ENCODE measurements around the gene DLK1. TPM values are rescaled to one million over a fixed set of nuclear protein-coding genes. Genes with fewer than 3 reads are reported as not detected.
A peak's percentile ranks its signal among the peaks of the same experiment; 100 is the strongest.

The DLK1 gene
- total and polyA plus RNA-seq, 2 of the 13 experiments (the other 11 are each of a cell fraction or from before 2014, with no cell fraction given), result 95.5 to 312 TPM

GRCh38 chr14:100762089-100762515 is 35.4 kb downstream of the DLK1 start (continued):
- TF ChIP-seq BCLAF1 (IDR thresholded peaks at IDR 0.05) (no peak), CEBPB (IDR thresholded peaks at IDR 0.05; ENCODE audit: borderline replicate concordance, low read depth, low read length) (peak; percentile 93), AKAP8 (CRISPR knock-in tag; IDR thresholded peaks at IDR 0.05) (no peak), ZNF674 (CRISPR knock-in tag; IDR thresholded peaks at IDR 0.05; ENCODE audit: low read depth) (no peak), YEATS4 (CRISPR knock-in tag; IDR thresholded peaks at IDR 0.05; ENCODE audit: borderline replicate concordance) (0 out of 2 replicates have a peak, but pooled peaks have one; percentile 40), TARDBP (CRISPR knock-in tag; IDR thresholded peaks at IDR 0.05) (0 out of 2 replicates have a peak, but pooled peaks have one; percentile 25), HMG20A (CRISPR knock-in tag; IDR thresholded peaks at IDR 0.05; ENCODE audit: borderline replicate concordance) (peak; percentile 65; the same call in 1 of the 2 replicates), SAP130 (CRISPR knock-in tag; IDR thresholded peaks at IDR 0.05; ENCODE audit: low read depth) (peak; percentile 40; the same call in 1 of the 2 replicates), TBX3 (IDR thresholded peaks at IDR 0.05; ENCODE audit: borderline replicate concordance) (no peak), MIXL1 (CRISPR knock-in tag; IDR thresholded peaks at IDR 0.05) (0 out of 2 replicates have a peak, but pooled peaks have one; percentile 26), ZBTB21 (CRISPR knock-in tag; IDR thresholded peaks at IDR 0.05) (0 out of 2 replicates have a peak, but pooled peaks have one; percentile 46), CREM (IDR thresholded peaks at IDR 0.05) (peak; percentile 48; the same call in 1 of the 2 replicates), CREM (CRISPR knock-in tag; IDR thresholded peaks at IDR 0.05) (no peak), ZNF577 (CRISPR knock-in tag; IDR thresholded peaks at IDR 0.05; ENCODE audit: borderline replicate concordance, low read depth) (no peak), ZNF713 (CRISPR knock-in tag; IDR thresholded peaks at IDR 0.05) (no peak), THAP11 (CRISPR knock-in tag; IDR thresholded peaks at IDR 0.05) (peak; percentile 69), ZNF280D (CRISPR knock-in tag; IDR thresholded peaks at IDR 0.05) (peak; percentile 63; the same call in 1 of the 2 replicates)
- TF ChIP-seq, protein P1, sequence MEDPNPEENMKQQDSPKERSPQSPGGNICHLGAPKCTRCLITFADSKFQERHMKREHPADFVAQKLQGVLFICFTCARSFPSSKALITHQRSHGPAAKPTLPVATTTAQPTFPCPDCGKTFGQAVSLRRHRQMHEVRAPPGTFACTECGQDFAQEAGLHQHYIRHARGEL (CRISPR knock-in tag; IDR thresholded peaks at IDR 0.05), result no peak
- TF ChIP-seq, protein P2, sequence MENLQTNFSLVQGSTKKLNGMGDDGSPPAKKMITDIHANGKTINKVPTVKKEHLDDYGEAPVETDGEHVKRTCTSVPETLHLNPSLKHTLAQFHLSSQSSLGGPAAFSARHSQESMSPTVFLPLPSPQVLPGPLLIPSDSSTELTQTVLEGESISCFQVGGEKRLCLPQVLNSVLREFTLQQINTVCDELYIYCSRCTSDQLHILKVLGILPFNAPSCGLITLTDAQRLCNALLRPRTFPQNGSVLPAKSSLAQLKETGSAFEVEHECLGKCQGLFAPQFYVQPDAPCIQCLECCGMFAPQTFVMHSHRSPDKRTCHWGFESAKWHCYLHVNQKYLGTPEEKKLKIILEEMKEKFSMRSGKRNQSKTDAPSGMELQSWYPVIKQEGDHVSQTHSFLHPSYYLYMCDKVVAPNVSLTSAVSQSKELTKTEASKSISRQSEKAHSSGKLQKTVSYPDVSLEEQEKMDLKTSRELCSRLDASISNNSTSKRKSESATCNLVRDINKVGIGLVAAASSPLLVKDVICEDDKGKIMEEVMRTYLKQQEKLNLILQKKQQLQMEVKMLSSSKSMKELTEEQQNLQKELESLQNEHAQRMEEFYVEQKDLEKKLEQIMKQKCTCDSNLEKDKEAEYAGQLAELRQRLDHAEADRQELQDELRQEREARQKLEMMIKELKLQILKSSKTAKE (CRISPR knock-in tag; IDR thresholded peaks at IDR 0.05; ENCODE audit: borderline replicate concordance), result 0 out of 2 replicates have a peak, but pooled peaks have one; percentile 19
- TF ChIP-seq, protein P3, sequence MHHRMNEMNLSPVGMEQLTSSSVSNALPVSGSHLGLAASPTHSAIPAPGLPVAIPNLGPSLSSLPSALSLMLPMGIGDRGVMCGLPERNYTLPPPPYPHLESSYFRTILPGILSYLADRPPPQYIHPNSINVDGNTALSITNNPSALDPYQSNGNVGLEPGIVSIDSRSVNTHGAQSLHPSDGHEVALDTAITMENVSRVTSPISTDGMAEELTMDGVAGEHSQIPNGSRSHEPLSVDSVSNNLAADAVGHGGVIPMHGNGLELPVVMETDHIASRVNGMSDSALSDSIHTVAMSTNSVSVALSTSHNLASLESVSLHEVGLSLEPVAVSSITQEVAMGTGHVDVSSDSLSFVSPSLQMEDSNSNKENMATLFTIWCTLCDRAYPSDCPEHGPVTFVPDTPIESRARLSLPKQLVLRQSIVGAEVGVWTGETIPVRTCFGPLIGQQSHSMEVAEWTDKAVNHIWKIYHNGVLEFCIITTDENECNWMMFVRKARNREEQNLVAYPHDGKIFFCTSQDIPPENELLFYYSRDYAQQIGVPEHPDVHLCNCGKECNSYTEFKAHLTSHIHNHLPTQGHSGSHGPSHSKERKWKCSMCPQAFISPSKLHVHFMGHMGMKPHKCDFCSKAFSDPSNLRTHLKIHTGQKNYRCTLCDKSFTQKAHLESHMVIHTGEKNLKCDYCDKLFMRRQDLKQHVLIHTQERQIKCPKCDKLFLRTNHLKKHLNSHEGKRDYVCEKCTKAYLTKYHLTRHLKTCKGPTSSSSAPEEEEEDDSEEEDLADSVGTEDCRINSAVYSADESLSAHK (CRISPR knock-in tag; IDR thresholded peaks at IDR 0.05; ENCODE audit: borderline replicate concordance), result no peak
